K562 (cell line): Measurements from ENCODE around the gene MACROD2. TPM values are rescaled to one million over a fixed set of nuclear protein-coding genes. Genes with fewer than 3 reads are reported as not detected.

Experiments
- ATAC-seq: fragments of 200-7000 bp; cut with Tn5 transposase; 3 replicates; pipeline ENCODE4 v1.9.1; 2020; ENCODE audit warnings: moderate library complexity
- BruUV-seq: library from RNA; stranded (reverse); fragments of 400-500 nt; replicated peaks from 2 replicates; lab custom pipeline; 2021; lab: Mats Ljungman, UMichigan
- CTCF ChIA-PET: fragments of 300-600 bp; formaldehyde crosslinking; extraction: SDS; loops from one replicate; lab custom pipeline; 2021; ENCODE audit warnings: low intra/inter-chr PET ratio; lab: Yijun Ruan, JAX
- POLR2A ChIA-PET: fragments of 300-600, 350-650 bp; sonication (Branson Sonifier 250); formaldehyde crosslinking; extraction: SDS; loops from one replicate; lab custom pipeline; 2021; ENCODE audit warnings: antibody characterized with exemption, inconsistent platforms; lab: Yijun Ruan, JAX
- DNase-seq, 4 experiments: peaks; one replicate each; pipeline versions ENCODE4 v3.0.0 to v3.0.0-alpha.2; 2011 to 2018; ENCODE audit warnings: low spot score in 3 of 4, mixed read lengths in 3 of 4; ENCODE audit errors: extremely low read depth in 1 of 4
- FAIRE-seq: peaks from 2 replicates; lab custom pipeline; 2011; peaks lifted over from hg19 to GRCh38; lab: Jason Lieb, UNC
- H2AFZ ChIP-seq: 2 replicates; pipeline ENCODE4 v1.6.0; 2011; ENCODE audit warnings: low read depth, low read length, control low read depth, inconsistent platforms
- H3K27ac ChIP-seq: fragments of 200-600 bp; 3 replicates; pipeline ENCODE4 v1.8.0; 2011; ENCODE audit warnings: low read depth, mild to moderate bottlenecking, control low read depth, inconsistent platforms, low read length, moderate library complexity, mixed read lengths; ENCODE audit errors: extremely low read depth
- H3K27me3 ChIP-seq, 2 experiments: fragments of 300-600 bp in 1 of 2; 2 replicates in 1 of 2; 3 replicates in 1 of 2; pipeline versions ENCODE4 v1.6.0 to v1.8.0; 2011; ENCODE audit warnings: inconsistent platforms in 2 of 2, low read length in 2 of 2, mild to moderate bottlenecking in 1 of 2, mixed read lengths in 1 of 2, moderate library complexity in 1 of 2; ENCODE audit not compliant: control insufficient read depth in 2 of 2, insufficient read depth in 2 of 2
- H3K36me3 ChIP-seq: fragments of 300-600 bp; 3 replicates; pipeline ENCODE4 v1.8.0; 2011; ENCODE audit warnings: mild to moderate bottlenecking, low read length, inconsistent platforms; ENCODE audit not compliant: control insufficient read depth, insufficient read depth
- H3K4me1 ChIP-seq, 2 experiments: fragments of 200-600 bp in 1 of 2; replicated peaks in 1 of 2; 2 replicates in 1 of 2; 3 replicates in 1 of 2; pipeline versions ENCODE4 v1.5.1 to v1.8.0; 2011; ENCODE audit warnings: inconsistent platforms in 2 of 2, low read length in 2 of 2, mild to moderate bottlenecking in 1 of 2, mixed read lengths in 1 of 2, moderate library complexity in 1 of 2; ENCODE audit not compliant: control insufficient read depth in 2 of 2, insufficient read depth in 2 of 2
- H3K4me2 ChIP-seq: 2 replicates; pipeline ENCODE4 v1.6.1; 2011; ENCODE audit warnings: low read length, control low read depth, inconsistent platforms, mixed read lengths; ENCODE audit not compliant: insufficient read depth
- H3K4me3 ChIP-seq: fragments of 200-600 bp; sonication (generic), shearing (Covaris generic); 2 replicates; pipeline ENCODE4 v1.5.1; 2016; ENCODE audit warnings: control low read depth, inconsistent platforms
- H3K79me2 ChIP-seq: fragments of 200-600 bp; 3 replicates; pipeline ENCODE4 v1.8.0; 2011; ENCODE audit warnings: low read length, inconsistent platforms; ENCODE audit not compliant: control insufficient read depth, insufficient read depth
- H3K9ac ChIP-seq, 2 experiments: 2 replicates each; pipeline versions ENCODE4 v1.6.0 to v1.6.1; 2011; ENCODE audit warnings: low read depth in 2 of 2, low read length in 2 of 2, control low read depth in 1 of 2, inconsistent platforms in 1 of 2, mild to moderate bottlenecking in 1 of 2, mixed read lengths in 1 of 2; ENCODE audit not compliant: insufficient read depth in 1 of 2
- H3K9me1 ChIP-seq: one replicate; pipeline ENCODE4 v1.6.0; 2011; ENCODE audit warnings: inconsistent platforms, mild to moderate bottlenecking, low read length, moderate library complexity; ENCODE audit not compliant: control insufficient read depth, insufficient read depth
- H3K9me3 ChIP-seq: replicated peaks from 2 replicates; pipeline ENCODE4 v1.5.1; 2011; ENCODE audit warnings: low read depth, low read length, inconsistent platforms; ENCODE audit not compliant: control insufficient read depth, insufficient read depth
- H4K20me1 ChIP-seq: replicated peaks from 2 replicates; pipeline ENCODE4 v1.6.1; 2011; ENCODE audit warnings: low read length, inconsistent platforms, mixed read lengths; ENCODE audit not compliant: control insufficient read depth, insufficient read depth
- BRD4 ChIP-seq: fragments of 200-600 bp; sonication (generic); IDR thresholded peaks from 2 replicates; pipeline ENCODE4 v1.6.1; 2017; ENCODE audit warnings: inconsistent platforms
- CBFA2T3 ChIP-seq: fragments of 450-650 bp; IDR thresholded peaks from 2 replicates; pipeline ENCODE4 v1.6.1; 2017
- CSDE1 ChIP-seq, 2 experiments: fragments of 450-650 bp; IDR thresholded peaks; 2 replicates each; pipeline ENCODE4 v1.6.1; 2016; ENCODE audit warnings: mild to moderate bottlenecking in 1 of 2
- CXXC5 ChIP-seq: fragments of 250-450 bp; sonication (Bioruptor Pico); IDR thresholded peaks from 2 replicates; pipeline ENCODE4 v1.8.0; 2022; ENCODE audit warnings: inconsistent platforms, mild to moderate bottlenecking, moderate library complexity
- GABPB2 ChIP-seq: fragments of 250-450 bp; sonication (Bioruptor Pico); conservative IDR thresholded peaks from 2 replicates; pipeline ENCODE4 v1.5.1; 2021; ENCODE audit warnings: mild to moderate bottlenecking
- GTF2F1 ChIP-seq: IDR thresholded peaks from 2 replicates; pipeline ENCODE4 v1.6.1; 2011; ENCODE audit warnings: low read depth, low read length, improper control_type of control experiment
- HDGF ChIP-seq: fragments of 450-650 bp; IDR thresholded peaks from 2 replicates; pipeline ENCODE4 v1.6.1; 2016
- HLTF ChIP-seq: fragments of 450-650 bp; IDR thresholded peaks from 2 replicates; pipeline ENCODE4 v1.6.1; 2016
- JUNB ChIP-seq: fragments of 450-650 bp; formaldehyde crosslinking; conservative IDR thresholded peaks from 2 replicates; pipeline ENCODE4 v1.4.0; 2020; ENCODE audit warnings: mild to moderate bottlenecking
- MBD2 ChIP-seq: sonication (generic); IDR thresholded peaks from 2 replicates; pipeline ENCODE4 v1.6.1; 2016; ENCODE audit warnings: low read depth, borderline replicate concordance
- NFE2 ChIP-seq: IDR thresholded peaks from 2 replicates; pipeline ENCODE4 v1.6.1; 2014; ENCODE audit warnings: antibody characterized with exemption, low read depth
- PCBP1 ChIP-seq: fragments of 200-400 bp; formaldehyde crosslinking; IDR thresholded peaks from 2 replicates; pipeline ENCODE4 v1.6.1; 2018; ENCODE audit warnings: mild to moderate bottlenecking, low read depth, low read length; ENCODE audit not compliant: poor library complexity, severe bottlenecking
- PHB ChIP-seq: fragments of 250-450 bp; sonication (Bioruptor Pico); IDR thresholded peaks from 2 replicates; pipeline ENCODE4 v1.5.0; 2021
- SUPT5H ChIP-seq: fragments of 450-650 bp; IDR thresholded peaks from 2 replicates; pipeline ENCODE4 v1.6.1; 2016
- TRIM28 ChIP-seq: fragments of 450-650 bp; IDR thresholded peaks from 2 replicates; pipeline ENCODE4 v1.6.1; 2017
- ZFP30 ChIP-seq: fragments of 250-450 bp; sonication (Bioruptor Pico); IDR thresholded peaks from 2 replicates; pipeline ENCODE4 v1.8.0; 2022; ENCODE audit warnings: moderate library complexity, mild to moderate bottlenecking, inconsistent platforms, borderline replicate concordance
- WGBS: fragments of 100-300 bp; shearing (Covaris generic); methylation state at CpG from one replicate; pipeline ENCODE4 v1.1.6; 2016; ENCODE audit warnings: low coverage, mixed read lengths; ENCODE audit not compliant: insufficient coverage; ENCODE audit errors: missing lambda C conversion rate; 5-methylcytosine and 5-hydroxymethylcytosine counted together
- in situ Hi-C: fragments of 300-500 bp; cut with MboI; formaldehyde crosslinking; loops from 4 replicates; pipeline ENCODE4 v1.15.0; 2018; ENCODE audit warnings: inconsistent platforms, mixed read lengths
- intact Hi-C: fragments of 100-400 bp; cut with micrococcal nuclease; formaldehyde crosslinking; loops from 2 replicates; pipeline ENCODE4 v1.14.2; 2022
- polyA plus RNA-seq, 8 experiments: library from polyadenylated mRNA; depleted of rRNA in 4 of 8; stranded (reverse) in 5 of 8; unstranded in 3 of 8; fragments of >200 nt; fragmentation: Nextera tagmentation in 2 of 8; fragmentation: Illumina TruSeq in 1 of 8; extraction: Ambion mirVana in 2 of 8; extraction: Trizol in 1 of 8; gene quantifications; 2 replicates each; pipeline versions ENCODE4 v1.2.1 to v1.2.3, GENCODE V29; 2011 to 2014; ENCODE audit warnings: inconsistent platforms in 1 of 8, missing spikeins in 1 of 8
- total RNA-seq, 7 experiments: library from RNA; depleted of rRNA in 6 of 7; stranded (reverse); fragments of >200 nt in 6 of 7; fragmentation: Illumina TruSeq in 2 of 7; extraction: Trizol in 2 of 7; gene quantifications; 2 replicates each; pipeline versions ENCODE4 v1.2.1 to v1.2.3, GENCODE V29; 2011 to 2021; ENCODE audit warnings: low replicate concordance in 1 of 7
- TF ChIP-seq, protein P1 (sequence below): fragments of 250-450 bp; sonication (Bioruptor Pico); IDR thresholded peaks from 2 replicates; pipeline ENCODE4 v1.5.0; 2021; ENCODE audit warnings: mild to moderate bottlenecking, borderline replicate concordance
- TF ChIP-seq, protein P2 (sequence below): fragments of 250-450 bp; sonication (Bioruptor Pico); IDR thresholded peaks from 2 replicates; pipeline ENCODE4 v1.5.1; 2021; ENCODE audit warnings: mild to moderate bottlenecking

Gene MACROD2
- total and polyA plus RNA-seq, 9 of the 15 experiments (the other 6 are each of a cell fraction or from before 2014, with no cell fraction given), result not detected

GRCh38 chr20:15061061-15061430 lies 1065.7 kb downstream of the MACROD2 start:
- Histone ChIP-seq H3K27ac (no peak overlapping the region), H4K20me1 (no peaks in the 10 kb centered on the region), H3K9me3 (no peaks in the 10 kb centered on the region), H3K79me2 (no peaks in the 10 kb centered on the region), H3K4me2 (no peak overlapping the region), H3K4me3 (no peak overlapping the region), H3K9ac (no peak overlapping the region), H3K9me1 (no peaks in the 10 kb centered on the region), H3K4me1 (no peaks in the 10 kb centered on the region), H3K27me3 (no peaks in the 10 kb centered on the region), H2AFZ (no peak overlapping the region), H3K36me3 (no peaks in the 10 kb centered on the region)
- CTCF ChIA-PET, result no interaction called here
- in situ Hi-C loops (no loop called here), intact Hi-C loops (no loop called here)
- 0% methylated on average over 2 of the region's 2 CpGs for WGBS
- ATAC-seq (no peak), DNase-seq (no peak), FAIRE-seq (no peak)
- no peak for TF ChIP-seq HDGF
- TF ChIP-seq CXXC5 (CRISPR knock-in tag), result no peak
- POLR2A ChIA-PET, result no interaction called here
- BruUV-seq, result no TSS peak

GRCh38 chr20:15061955-15062354 lies 1066.6 kb downstream of the MACROD2 start:
- Histone ChIP-seq H3K4me2 (no peak overlapping the region), H3K36me3 (no peaks in the 10 kb centered on the region), H3K79me2 (no peaks in the 10 kb centered on the region), H3K9me3 (no peaks in the 10 kb centered on the region), H4K20me1 (no peaks in the 10 kb centered on the region), H3K4me3 (no peak overlapping the region), H3K9ac (no peak overlapping the region), H3K27me3 (no peaks in the 10 kb centered on the region), H3K27ac (no peak overlapping the region), H3K9me1 (no peaks in the 10 kb centered on the region), H3K4me1 (no peaks in the 10 kb centered on the region), H2AFZ (no peak overlapping the region)
- intact Hi-C loops (no loop called here), in situ Hi-C loops (no loop called here)
- ChIA-PET CTCF (no interaction called here), POLR2A (no interaction called here)
- DNase-seq, result no peak
- no peak for ATAC-seq
- WGBS, result no CpG with 5 or more reads among the region's 1 CpG
- no TSS peak for BruUV-seq
- FAIRE-seq, result no peak
- TF ChIP-seq, protein P1, sequence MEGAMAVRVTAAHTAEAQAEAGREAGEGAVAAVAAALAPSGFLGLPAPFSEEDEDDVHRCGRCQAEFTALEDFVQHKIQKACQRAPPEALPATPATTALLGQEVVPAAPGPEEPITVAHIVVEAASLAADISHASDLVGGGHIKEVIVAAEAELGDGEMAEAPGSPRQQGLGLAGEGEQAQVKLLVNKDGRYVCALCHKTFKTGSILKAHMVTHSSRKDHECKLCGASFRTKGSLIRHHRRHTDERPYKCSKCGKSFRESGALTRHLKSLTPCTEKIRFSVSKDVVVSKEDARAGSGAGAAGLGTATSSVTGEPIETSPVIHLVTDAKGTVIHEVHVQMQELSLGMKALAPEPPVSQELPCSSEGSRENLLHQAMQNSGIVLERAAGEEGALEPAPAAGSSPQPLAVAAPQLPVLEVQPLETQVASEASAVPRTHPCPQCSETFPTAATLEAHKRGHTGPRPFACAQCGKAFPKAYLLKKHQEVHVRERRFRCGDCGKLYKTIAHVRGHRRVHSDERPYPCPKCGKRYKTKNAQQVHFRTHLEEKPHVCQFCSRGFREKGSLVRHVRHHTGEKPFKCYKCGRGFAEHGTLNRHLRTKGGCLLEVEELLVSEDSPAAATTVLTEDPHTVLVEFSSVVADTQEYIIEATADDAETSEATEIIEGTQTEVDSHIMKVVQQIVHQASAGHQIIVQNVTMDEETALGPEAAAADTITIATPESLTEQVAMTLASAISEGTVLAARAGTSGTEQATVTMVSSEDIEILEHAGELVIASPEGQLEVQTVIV, result no peak
- TF ChIP-seq NFE2, result no peak
- no peak for TF ChIP-seq PHB (CRISPR knock-in tag)
- no peak for TF ChIP-seq JUNB (CRISPR knock-in tag)
- no peak for TF ChIP-seq GABPB2
- TF ChIP-seq CSDE1 (IDR thresholded peaks at IDR 0.05), result no peak
- TF ChIP-seq MBD2, result no peak
- TF ChIP-seq ZFP30 (CRISPR knock-in tag), result no peak
- TF ChIP-seq, protein P2, sequence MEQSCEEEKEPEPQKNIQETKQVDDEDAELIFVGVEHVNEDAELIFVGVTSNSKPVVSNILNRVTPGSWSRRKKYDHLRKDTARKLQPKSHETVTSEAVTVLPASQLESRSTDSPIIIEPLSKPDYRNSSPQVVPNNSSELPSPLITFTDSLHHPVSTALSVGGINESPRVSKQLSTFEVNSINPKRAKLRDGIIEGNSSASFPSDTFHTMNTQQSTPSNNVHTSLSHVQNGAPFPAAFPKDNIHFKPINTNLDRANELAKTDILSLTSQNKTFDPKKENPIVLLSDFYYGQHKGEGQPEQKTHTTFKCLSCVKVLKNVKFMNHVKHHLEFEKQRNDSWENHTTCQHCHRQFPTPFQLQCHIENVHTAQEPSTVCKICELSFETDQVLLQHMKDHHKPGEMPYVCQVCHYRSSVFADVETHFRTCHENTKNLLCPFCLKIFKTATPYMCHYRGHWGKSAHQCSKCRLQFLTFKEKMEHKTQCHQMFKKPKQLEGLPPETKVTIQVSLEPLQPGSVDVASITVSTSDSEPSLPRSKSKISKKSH, result no peak
- TF ChIP-seq TRIM28, result no peak
- no peak for TF ChIP-seq HLTF
- no peak for TF ChIP-seq BRD4
- no peak for TF ChIP-seq PCBP1
- TF ChIP-seq GTF2F1, result no peak
- no peak for TF ChIP-seq CBFA2T3
- TF ChIP-seq SUPT5H, result no peak
